RWPE2 (cell line): Measurements from ENCODE around the gene MAF.
A peak's percentile ranks its signal among the peaks of the same experiment; 100 is the strongest.

ENCODE experiments used
- ATAC-seq: fragments of 200-7000 bp; cut with Tn5 transposase; 3 replicates; pipeline ENCODE4 v1.9.1; 2021; ENCODE audit warnings: low read depth
- DNase-seq: peaks from one replicate; pipeline ENCODE4 v3.0.0-alpha.2; 2020; ENCODE audit warnings: low spot score
- H3K27ac ChIP-seq: fragments of 450-650 bp; 2 replicates; pipeline ENCODE4 v1.5.1; 2017; ENCODE audit warnings: mild to moderate bottlenecking; ENCODE audit not compliant: poor library complexity, severe bottlenecking
- H3K27me3 ChIP-seq: fragments of 250-450 bp; sonication (Bioruptor Pico); 2 replicates; pipeline ENCODE4 v1.5.1; 2021; ENCODE audit warnings: mild to moderate bottlenecking, moderate library complexity; ENCODE audit not compliant: insufficient read depth, poor library complexity, severe bottlenecking
- H3K36me3 ChIP-seq: fragments of 250-450 bp; sonication (Bioruptor Pico); 2 replicates; pipeline ENCODE4 v1.5.1; 2020; ENCODE audit warnings: low read depth, mild to moderate bottlenecking, moderate library complexity
- H3K4me1 ChIP-seq: fragments of 250-450 bp; sonication (Bioruptor Pico); 2 replicates; pipeline ENCODE4 v1.5.1; 2021; ENCODE audit warnings: mild to moderate bottlenecking, moderate library complexity; ENCODE audit not compliant: insufficient read depth, poor library complexity, severe bottlenecking
- H3K4me3 ChIP-seq: fragments of 250-450 bp; sonication (Bioruptor Pico); 2 replicates; pipeline ENCODE4 v1.5.1; 2021; ENCODE audit warnings: mild to moderate bottlenecking, moderate library complexity; ENCODE audit not compliant: severe bottlenecking
- H3K9me3 ChIP-seq: fragments of 250-450 bp; sonication (Bioruptor Pico); 2 replicates; pipeline ENCODE4 v1.5.1; 2021; ENCODE audit warnings: mild to moderate bottlenecking, moderate library complexity; ENCODE audit not compliant: severe bottlenecking
- TF ChIP-seq, protein P1 (sequence below): fragments of 450-650 bp; IDR thresholded peaks from one replicate; pipeline ENCODE4 v1.5.1; 2017; ENCODE audit warnings: mild to moderate bottlenecking, moderate library complexity; ENCODE audit not compliant: poor library complexity, severe bottlenecking

MAF gene

GRCh38 chr16:79635488-79635887 lies 35.0 kb upstream of the MAF start:
- H3K9me3 ChIP-seq: no peaks in the 10 kb centered on the region
- TF ChIP-seq, protein P1, sequence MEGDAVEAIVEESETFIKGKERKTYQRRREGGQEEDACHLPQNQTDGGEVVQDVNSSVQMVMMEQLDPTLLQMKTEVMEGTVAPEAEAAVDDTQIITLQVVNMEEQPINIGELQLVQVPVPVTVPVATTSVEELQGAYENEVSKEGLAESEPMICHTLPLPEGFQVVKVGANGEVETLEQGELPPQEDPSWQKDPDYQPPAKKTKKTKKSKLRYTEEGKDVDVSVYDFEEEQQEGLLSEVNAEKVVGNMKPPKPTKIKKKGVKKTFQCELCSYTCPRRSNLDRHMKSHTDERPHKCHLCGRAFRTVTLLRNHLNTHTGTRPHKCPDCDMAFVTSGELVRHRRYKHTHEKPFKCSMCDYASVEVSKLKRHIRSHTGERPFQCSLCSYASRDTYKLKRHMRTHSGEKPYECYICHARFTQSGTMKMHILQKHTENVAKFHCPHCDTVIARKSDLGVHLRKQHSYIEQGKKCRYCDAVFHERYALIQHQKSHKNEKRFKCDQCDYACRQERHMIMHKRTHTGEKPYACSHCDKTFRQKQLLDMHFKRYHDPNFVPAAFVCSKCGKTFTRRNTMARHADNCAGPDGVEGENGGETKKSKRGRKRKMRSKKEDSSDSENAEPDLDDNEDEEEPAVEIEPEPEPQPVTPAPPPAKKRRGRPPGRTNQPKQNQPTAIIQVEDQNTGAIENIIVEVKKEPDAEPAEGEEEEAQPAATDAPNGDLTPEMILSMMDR: no peak
- no peak overlapping the region for H3K27ac ChIP-seq
- H3K27me3 ChIP-seq: no peaks in the 10 kb centered on the region
- no peak for DNase-seq
- H3K4me3 ChIP-seq: no peak overlapping the region
- H3K4me1 ChIP-seq: peaks cover 14% of the 10 kb centered on the region
- no peak for ATAC-seq
- no peaks in the 10 kb centered on the region for H3K36me3 ChIP-seq

GRCh38 chr16:79634298-79634697 lies 33.8 kb upstream of the MAF start:
- Histone ChIP-seq H3K27me3 (no peaks in the 10 kb centered on the region), H3K27ac (no peak overlapping the region), H3K4me1 (peaks cover 6% of the 10 kb centered on the region), H3K36me3 (no peaks in the 10 kb centered on the region), H3K4me3 (no peak overlapping the region), H3K9me3 (no peaks in the 10 kb centered on the region)
- ATAC-seq (no peak), DNase-seq (no peak)
- TF ChIP-seq, protein P1: no peak

GRCh38 chr16:79632289-79632688 lies 31.8 kb upstream of the MAF start:
- Histone ChIP-seq H3K4me3 (no peak overlapping the region), H3K27me3 (no peaks in the 10 kb centered on the region), H3K9me3 (no peaks in the 10 kb centered on the region), H3K36me3 (no peaks in the 10 kb centered on the region), H3K27ac (no peak overlapping the region), H3K4me1 (peaks cover 16% of the 10 kb centered on the region)
- no peak for DNase-seq
- TF ChIP-seq, protein P1: no peak
- peak; percentile 47; the same call in 2 of the 3 replicates for ATAC-seq

- Histone ChIP-seq H3K36me3 (no peaks in the 10 kb centered on the region), H3K27me3 (no peaks in the 10 kb centered on the region), H3K4me3 (no peak overlapping the region), H3K4me1 (peaks cover 16% of the 10 kb centered on the region), H3K9me3 (no peaks in the 10 kb centered on the region), H3K27ac (peak overlapping the region; percentile 15)
- ATAC-seq (no peak), DNase-seq (no peak)
- TF ChIP-seq, protein P1: no peak
Measured at GRCh38 chr16:79628988-79629387, 28.5 kb upstream of the MAF start.

DNA sequence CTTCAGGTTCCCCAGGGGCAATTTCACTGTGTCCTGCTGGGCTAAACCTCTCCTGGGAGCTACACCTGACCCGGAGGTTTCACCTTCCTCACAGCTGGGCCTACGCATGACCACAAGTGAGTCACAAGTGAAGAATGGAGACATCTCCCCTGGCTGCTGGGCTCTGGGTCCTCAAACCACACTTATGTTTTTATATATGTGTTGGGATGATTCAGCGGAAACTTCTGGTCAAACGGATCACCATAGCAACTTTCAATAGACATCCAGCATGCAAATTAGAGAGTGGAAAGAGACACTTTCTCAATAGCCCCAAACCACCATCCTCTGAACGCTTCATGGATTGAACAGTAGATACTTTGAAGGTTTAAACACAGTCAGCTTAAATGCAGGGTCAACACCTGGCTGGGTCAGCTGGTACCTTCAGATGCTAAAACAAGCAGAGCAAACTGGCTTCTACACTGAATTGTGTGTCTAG lies 28.0 kb upstream of the MAF start:
- H3K4me1 ChIP-seq: peaks cover 16% of the 10 kb centered on the region
- H3K27ac ChIP-seq: peak overlapping the region; percentile 15
- no peak overlapping the region for H3K4me3 ChIP-seq
- H3K27me3 ChIP-seq: no peaks in the 10 kb centered on the region
- H3K36me3 ChIP-seq: no peaks in the 10 kb centered on the region
- ATAC-seq: peak; percentile 99
- DNase-seq: peak; percentile 88
- no peaks in the 10 kb centered on the region for H3K9me3 ChIP-seq
- TF ChIP-seq, protein P1: no peak
